ENCODE results near the gene KIAA1549. TPM values are rescaled to one million over a fixed set of nuclear protein-coding genes. Genes with fewer than 3 reads are reported as not detected.

The KIAA1549 gene
- total RNA-seq, 1 experiment from 2014 or later, result 6.0 TPM

DNA sequence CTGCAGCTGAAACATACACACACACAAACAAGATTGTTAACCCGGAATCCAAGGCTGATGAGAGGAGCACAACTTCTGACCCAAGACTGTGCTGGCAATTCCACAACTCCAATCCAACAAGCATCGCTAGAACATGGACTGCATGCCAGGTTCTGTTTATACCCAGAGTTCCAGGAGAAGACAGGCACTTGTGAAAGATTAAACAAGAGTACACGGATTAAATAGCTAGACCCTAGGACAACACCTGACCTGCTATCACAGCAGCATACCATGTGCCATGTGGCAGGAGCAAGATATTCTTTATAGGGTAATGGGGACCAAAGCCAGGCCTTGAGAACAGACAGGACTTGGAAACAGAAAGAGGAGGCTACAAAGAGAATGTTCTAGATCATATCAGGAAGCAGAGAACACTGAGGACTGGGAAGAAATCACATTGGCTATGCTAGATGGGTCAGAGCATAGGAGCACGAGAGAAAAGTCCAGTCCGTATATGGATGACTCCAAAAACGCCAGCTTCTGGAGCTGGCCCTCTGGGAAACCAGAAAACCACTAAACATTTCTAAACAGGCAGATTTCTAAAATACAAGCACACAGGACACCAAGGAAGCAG lies 99.5 kb downstream of the KIAA1549 start:
- Histone ChIP-seq H3K4me3 (ENCODE audit: insufficient read depth, low read depth, low read length) (no peak overlapping the region), H3K27me3 (ENCODE audit: control insufficient read depth, insufficient read depth, low read length) (no peaks in the 10 kb centered on the region), H3K36me3 (replicated peaks; ENCODE audit: control insufficient read depth, insufficient read depth, low read length) (no peaks in the 10 kb centered on the region; the same call in 1 of the 2 replicates)
- DNase-seq, result no peak

DNA sequence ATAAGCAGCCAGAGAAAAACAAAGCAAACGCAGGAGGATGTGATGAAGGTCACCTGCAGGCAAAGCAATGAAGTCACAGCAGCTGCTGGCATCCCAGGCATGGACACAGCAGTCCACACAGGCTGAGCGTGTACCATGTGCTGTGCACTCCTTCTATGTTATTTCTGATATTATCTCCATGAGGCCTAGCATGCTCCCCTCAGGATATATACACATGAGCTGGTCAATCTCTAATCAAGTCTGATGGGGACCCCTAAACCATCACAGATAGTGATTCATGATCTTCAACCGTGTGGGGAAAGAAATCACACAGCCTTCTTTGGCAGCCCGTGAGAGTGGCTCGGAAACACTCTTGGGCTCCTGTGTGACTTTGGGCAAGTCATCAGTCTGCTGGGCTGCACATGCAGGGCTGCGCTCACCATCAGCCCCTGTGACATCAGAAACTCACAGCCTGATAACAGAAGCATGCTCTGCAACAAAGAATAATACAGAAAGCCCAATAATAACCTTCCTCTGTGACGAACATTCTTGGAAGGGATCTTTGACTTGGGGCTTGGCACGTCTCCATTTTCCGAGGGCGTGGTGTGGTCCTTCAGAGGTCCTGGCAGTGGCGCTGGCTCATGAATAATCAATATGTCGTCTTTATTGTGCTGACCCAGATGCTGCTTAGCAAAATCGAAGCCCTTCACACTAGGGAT lies 100.2 kb downstream of the KIAA1549 start:
- Histone ChIP-seq H3K4me3 (ENCODE audit: insufficient read depth, low read depth, low read length) (no peak overlapping the region), H3K36me3 (replicated peaks; ENCODE audit: control insufficient read depth, insufficient read depth, low read length) (no peaks in the 10 kb centered on the region; the same call in 1 of the 2 replicates), H3K27me3 (ENCODE audit: control insufficient read depth, insufficient read depth, low read length) (no peaks in the 10 kb centered on the region)
- DNase-seq, result no peak

DNA sequence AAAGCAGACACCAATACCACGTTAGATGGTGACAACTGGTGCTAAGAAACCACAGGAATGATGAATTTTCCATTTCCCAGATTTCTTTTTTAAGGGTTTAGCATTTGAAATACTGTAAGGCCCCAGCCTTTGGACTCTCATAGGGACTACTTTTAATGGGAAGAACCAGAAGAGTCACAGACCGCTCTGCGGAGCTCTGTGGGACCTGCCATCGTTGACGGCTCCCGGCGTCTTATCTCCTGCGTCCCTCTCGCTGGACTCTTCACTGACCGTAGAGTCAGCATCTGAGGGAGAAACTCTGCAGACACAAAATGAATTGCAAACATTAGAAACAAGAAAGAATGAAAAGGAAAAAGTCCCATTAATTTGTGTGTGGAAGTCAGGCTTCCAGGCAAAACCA lies 101.8 kb downstream of the KIAA1549 start:
- Histone ChIP-seq H3K27me3 (ENCODE audit: control insufficient read depth, insufficient read depth, low read length) (no peaks in the 10 kb centered on the region), H3K4me3 (ENCODE audit: insufficient read depth, low read depth, low read length) (no peak overlapping the region), H3K36me3 (replicated peaks; ENCODE audit: control insufficient read depth, insufficient read depth, low read length) (no peaks in the 10 kb centered on the region; the same call in 1 of the 2 replicates)
- no peak for DNase-seq

DNA sequence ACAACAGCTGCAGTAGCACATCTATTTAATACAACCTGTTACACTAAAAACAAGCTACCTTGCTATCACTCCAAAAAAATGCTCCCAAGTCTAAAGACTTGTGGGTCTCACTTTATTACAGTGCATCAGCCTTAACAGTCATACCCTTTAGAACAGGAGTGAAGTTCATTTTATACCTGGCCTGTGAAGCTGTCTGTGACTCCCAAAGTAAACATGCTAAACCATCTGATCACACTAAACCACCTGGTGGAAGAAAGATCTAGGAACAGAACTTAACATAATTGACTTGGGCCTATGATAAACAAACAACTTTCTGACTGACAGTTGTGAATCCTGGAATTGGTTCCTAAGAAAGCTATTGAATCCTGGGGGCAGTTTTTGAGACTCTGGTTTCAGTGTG lies 102.3 kb downstream of the KIAA1549 start:
- no peak overlapping the region for H3K4me3 ChIP-seq (ENCODE audit: insufficient read depth, low read depth, low read length)
- H3K36me3 ChIP-seq (replicated peaks; ENCODE audit: control insufficient read depth, insufficient read depth, low read length), result no peaks in the 10 kb centered on the region; the same call in 1 of the 2 replicates
- DNase-seq, result no peak
- H3K27me3 ChIP-seq (ENCODE audit: control insufficient read depth, insufficient read depth, low read length), result no peaks in the 10 kb centered on the region

DNA sequence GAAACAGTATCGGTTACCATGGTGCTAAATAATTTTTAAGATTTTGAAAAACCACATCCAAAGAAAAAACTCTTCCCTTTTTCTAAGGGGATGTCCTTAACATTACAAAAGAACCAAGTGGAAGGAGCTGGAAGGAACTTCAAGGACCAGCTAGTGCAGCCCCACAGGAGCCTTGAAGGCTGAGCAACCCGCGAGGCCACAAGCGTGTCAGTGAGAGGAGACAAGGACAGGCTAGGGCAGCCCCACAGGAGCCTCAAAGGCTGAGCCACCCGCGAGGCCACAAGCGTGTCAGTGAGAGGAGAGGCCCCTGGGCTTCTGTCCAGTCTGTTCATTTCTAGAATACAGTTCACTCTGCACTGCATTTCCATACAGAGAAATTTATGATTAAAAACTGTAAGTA lies 103.1 kb downstream of the KIAA1549 start:
- no peaks in the 10 kb centered on the region; the same call in 1 of the 2 replicates for H3K36me3 ChIP-seq (replicated peaks; ENCODE audit: control insufficient read depth, insufficient read depth, low read length)
- H3K27me3 ChIP-seq (ENCODE audit: control insufficient read depth, insufficient read depth, low read length), result no peaks in the 10 kb centered on the region
- no peak overlapping the region for H3K4me3 ChIP-seq (ENCODE audit: insufficient read depth, low read depth, low read length)
- DNase-seq, result no peak

DNA sequence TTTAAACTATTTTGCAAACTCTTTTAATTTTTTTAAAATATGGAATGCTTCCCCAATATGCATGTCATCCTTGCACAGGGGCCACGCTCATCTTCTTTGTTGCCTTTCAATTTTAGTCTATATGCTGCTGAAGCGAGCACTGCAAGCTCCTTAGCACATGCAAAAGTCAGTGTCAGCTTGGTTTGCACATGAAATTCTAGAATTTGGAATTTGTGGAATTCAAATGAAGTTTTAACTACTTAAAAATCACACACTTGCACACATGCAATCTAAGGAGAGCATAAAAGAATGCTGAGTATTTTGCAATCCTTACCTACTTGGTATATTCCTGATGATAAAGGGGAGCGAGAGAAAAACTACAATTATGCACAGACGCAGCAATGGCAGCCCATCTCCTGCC lies 104.9 kb downstream of the KIAA1549 start:
- Histone ChIP-seq H3K27me3 (ENCODE audit: control insufficient read depth, insufficient read depth, low read length) (no peaks in the 10 kb centered on the region), H3K4me3 (ENCODE audit: insufficient read depth, low read depth, low read length) (no peak overlapping the region), H3K36me3 (replicated peaks; ENCODE audit: control insufficient read depth, insufficient read depth, low read length) (no peaks in the 10 kb centered on the region; the same call in 1 of the 2 replicates)
- DNase-seq, result no peak

DNA sequence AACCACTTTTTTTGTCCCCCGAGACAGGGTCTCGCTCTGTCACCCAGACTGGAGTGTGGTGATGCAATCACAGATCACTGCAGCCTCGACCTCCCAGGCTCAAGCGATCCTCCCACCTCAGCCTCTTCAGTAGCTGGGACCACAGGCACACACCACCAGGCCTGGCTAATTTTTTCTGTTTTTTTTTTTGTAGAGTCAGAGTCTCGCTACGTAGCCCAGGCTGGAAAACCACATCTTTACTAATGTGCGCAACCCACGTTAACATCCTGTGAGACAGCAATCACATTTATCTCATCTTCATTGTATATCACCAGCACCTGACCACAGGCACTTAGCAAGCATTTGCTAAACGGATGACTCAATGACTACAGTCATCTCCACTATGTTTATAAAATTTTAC lies 105.4 kb downstream of the KIAA1549 start:
- H3K36me3 ChIP-seq (replicated peaks; ENCODE audit: control insufficient read depth, insufficient read depth, low read length), result no peaks in the 10 kb centered on the region; the same call in 1 of the 2 replicates
- no peaks in the 10 kb centered on the region for H3K27me3 ChIP-seq (ENCODE audit: control insufficient read depth, insufficient read depth, low read length)
- no peak overlapping the region for H3K4me3 ChIP-seq (ENCODE audit: insufficient read depth, low read depth, low read length)
- no peak for DNase-seq

DNA sequence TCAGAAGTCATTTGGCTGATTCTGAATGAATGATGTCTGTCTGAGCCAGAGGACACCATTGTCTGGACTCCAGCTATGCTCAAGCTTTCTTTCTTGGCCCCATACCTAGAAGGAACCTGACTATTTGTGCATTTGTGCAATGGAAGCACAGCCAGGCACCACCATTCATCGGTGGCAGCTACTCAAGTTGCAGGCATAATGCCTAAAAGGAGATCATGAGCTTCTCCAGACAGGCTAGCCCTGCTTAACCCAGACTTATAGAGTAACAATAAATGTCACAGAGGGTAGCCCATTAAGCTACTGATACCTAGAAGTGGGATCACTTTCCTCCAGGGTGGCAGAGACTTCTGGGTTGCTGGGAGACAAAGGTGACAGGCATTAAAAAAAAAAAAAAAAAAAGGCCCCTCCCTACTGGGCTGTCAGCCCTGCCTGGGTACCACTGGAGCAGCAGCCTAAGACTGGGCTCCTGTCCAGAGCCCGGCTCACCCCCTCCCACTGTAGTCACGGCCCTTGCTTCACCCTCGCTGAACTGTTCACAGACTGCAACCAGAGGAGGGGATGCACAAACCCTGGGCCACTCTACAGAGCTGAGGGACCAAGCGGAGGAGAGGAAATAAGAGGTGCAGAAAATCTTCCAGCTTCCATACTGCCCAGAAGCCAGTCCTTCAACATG lies 107.8 kb downstream of the KIAA1549 start:
- H3K36me3 ChIP-seq (replicated peaks; ENCODE audit: control insufficient read depth, insufficient read depth, low read length), result peaks cover 3% of the 10 kb centered on the region
- H3K27me3 ChIP-seq (ENCODE audit: control insufficient read depth, insufficient read depth, low read length), result no peaks in the 10 kb centered on the region
- DNase-seq, result no peak
- no peak overlapping the region for H3K4me3 ChIP-seq (ENCODE audit: insufficient read depth, low read depth, low read length)

DNA sequence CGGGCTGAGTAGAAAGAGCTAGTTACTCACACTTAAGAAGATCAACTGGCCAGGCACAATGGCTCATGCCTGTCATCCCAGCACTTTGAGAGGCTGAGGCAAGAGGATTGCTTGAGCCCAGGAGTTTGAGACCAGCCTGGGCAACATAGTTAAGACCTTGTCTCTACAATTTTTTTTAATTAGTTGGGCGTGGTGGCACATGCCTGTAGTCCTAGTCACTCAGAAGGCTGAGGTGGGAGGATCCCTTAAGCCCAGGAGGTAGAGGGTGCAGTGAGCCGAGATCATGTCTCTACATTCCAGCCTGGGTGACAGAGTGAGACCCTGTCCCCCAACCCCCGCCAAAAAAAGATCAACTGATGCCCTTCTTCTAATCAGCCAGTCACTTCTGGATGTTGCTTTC lies 108.6 kb downstream of the KIAA1549 start:
- peaks cover 3% of the 10 kb centered on the region for H3K36me3 ChIP-seq (replicated peaks; ENCODE audit: control insufficient read depth, insufficient read depth, low read length)
- DNase-seq, result no peak
- no peak overlapping the region for H3K4me3 ChIP-seq (ENCODE audit: insufficient read depth, low read depth, low read length)
- no peaks in the 10 kb centered on the region for H3K27me3 ChIP-seq (ENCODE audit: control insufficient read depth, insufficient read depth, low read length)

DNA sequence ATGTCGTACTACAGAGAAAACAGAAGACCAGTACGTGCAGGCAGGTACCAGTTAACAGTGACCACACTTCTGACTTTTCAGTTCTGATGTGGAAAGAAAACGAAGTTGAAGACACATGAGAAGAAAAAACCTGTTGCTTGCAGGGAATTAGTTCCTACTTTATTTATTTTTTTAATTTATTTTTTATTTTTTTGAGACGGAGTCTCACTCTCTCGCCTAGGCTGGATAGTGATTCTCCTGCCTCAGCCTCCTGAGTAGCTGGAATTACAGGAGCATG lies 109.4 kb downstream of the KIAA1549 start:
- DNase-seq, result no peak

DNA sequence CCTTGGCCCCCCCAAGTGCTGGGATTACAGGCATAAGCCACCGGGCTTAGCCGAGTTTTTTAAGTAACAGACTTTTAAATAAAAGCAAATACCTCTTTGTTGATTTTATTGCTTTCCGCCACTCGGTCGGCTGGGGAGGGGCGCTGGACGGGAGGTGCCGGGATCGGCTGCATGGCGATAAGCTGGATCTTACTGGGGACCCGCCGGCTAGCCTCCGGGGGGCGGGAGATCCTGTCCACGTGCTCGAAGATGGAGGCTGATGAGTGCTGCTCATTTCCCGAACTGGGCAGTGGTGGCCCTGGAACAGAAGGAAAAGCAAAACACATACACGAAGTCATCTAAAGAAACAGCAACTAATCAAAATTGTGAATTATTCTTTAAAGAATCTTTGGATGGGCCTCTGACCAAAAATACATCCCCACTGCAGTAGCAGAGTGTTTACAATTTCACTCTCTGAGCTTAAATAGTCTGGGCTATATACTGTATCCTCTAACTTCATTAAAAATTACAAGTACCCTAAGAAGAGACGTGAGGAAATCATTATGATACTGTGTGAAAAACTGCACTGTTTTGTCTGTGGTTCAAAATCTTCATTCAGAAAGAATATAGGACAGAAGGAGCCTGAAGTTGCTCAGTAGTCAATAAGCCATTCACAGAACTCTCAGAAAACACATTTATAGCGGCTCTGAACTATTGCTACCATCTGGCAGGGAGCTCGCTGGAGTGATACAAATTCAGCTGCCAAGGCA lies 110.0 kb downstream of the KIAA1549 start:
- Histone ChIP-seq H3K4me3 (ENCODE audit: insufficient read depth, low read depth, low read length) (no peak overlapping the region), H3K27me3 (ENCODE audit: control insufficient read depth, insufficient read depth, low read length) (no peaks in the 10 kb centered on the region), H3K36me3 (replicated peaks; ENCODE audit: control insufficient read depth, insufficient read depth, low read length) (peaks cover 3% of the 10 kb centered on the region)
- no peak for DNase-seq

More for the DNA sequence above, 109.4 kb downstream of the KIAA1549 start:
- Histone ChIP-seq H3K4me3 (ENCODE audit: insufficient read depth, low read depth, low read length) (no peak overlapping the region), H3K27me3 (ENCODE audit: control insufficient read depth, insufficient read depth, low read length) (no peaks in the 10 kb centered on the region), H3K36me3 (replicated peaks; ENCODE audit: control insufficient read depth, insufficient read depth, low read length) (peaks cover 3% of the 10 kb centered on the region)

DNA sequence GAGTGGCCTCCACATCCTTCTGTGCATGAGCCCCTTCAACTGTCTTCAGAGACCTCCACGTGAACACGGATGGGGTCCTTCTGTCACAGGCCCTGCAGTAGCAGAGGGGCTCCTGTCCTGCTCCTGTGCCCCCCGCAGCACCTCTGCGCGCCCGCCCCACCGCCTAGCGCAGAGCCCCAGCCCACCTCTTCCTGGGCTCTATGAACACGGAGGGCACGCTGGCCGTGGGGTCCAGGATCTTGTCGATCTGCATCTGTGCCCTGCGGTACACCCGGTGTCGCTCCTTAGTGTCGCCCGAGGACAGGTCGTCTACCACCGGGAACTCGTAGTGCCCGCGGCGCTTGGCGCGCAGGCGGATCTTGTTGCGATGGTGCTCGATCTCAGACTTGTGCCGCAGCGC lies 111.8 kb downstream of the KIAA1549 start:
- no peaks in the 10 kb centered on the region for H3K27me3 ChIP-seq (ENCODE audit: control insufficient read depth, insufficient read depth, low read length)
- peaks cover 3% of the 10 kb centered on the region for H3K36me3 ChIP-seq (replicated peaks; ENCODE audit: control insufficient read depth, insufficient read depth, low read length)
- H3K4me3 ChIP-seq (ENCODE audit: insufficient read depth, low read depth, low read length), result no peak overlapping the region
- no peak for DNase-seq

DNA sequence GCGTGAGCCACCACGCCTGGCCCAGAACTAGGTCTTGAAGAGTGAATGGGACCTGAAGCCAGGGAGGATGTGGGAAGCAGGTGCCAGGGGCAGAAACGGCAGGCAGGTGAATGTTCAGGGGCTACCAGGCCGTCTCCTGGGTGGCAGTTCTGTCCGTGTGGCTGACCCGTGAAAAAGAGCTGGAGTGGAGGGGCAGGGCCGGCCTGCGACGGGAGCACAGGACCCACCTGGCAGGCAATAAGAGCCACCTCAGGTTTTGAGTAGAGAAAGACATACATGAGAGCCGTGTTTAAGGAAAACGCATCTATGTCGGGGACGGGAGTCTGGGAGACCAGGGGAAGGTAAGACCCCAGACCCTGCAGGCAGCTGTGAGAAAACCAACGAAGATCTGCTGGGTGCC lies 112.5 kb downstream of the KIAA1549 start:
- DNase-seq, result no peak
- H3K36me3 ChIP-seq (replicated peaks; ENCODE audit: control insufficient read depth, insufficient read depth, low read length), result peaks cover 5% of the 10 kb centered on the region
- H3K4me3 ChIP-seq (ENCODE audit: insufficient read depth, low read depth, low read length), result no peak overlapping the region
- no peaks in the 10 kb centered on the region for H3K27me3 ChIP-seq (ENCODE audit: control insufficient read depth, insufficient read depth, low read length)

DNA sequence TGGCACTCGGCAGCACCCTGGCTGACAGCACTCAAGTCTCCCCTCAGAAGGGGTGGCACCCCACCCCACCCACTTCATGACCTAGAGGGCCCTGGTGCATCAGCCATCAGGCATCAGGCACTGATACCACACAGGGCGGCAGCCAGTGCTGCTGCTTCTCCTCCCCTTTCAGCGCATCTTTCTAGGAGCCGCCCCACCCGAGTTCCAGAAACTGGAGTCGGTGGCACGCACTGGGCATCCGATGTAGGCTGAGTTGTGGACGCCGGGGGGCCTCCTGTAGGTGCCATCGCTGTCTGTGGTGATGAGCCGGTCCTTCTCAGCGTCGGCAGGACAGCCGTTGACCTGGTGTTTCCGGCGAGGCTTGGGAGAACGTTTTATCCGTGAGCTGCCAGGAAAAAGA lies 113.4 kb downstream of the KIAA1549 start:
- H3K4me3 ChIP-seq (ENCODE audit: insufficient read depth, low read depth, low read length), result no peak overlapping the region
- no peak for DNase-seq
- peaks cover 5% of the 10 kb centered on the region for H3K36me3 ChIP-seq (replicated peaks; ENCODE audit: control insufficient read depth, insufficient read depth, low read length)
- H3K27me3 ChIP-seq (ENCODE audit: control insufficient read depth, insufficient read depth, low read length), result no peaks in the 10 kb centered on the region

DNA sequence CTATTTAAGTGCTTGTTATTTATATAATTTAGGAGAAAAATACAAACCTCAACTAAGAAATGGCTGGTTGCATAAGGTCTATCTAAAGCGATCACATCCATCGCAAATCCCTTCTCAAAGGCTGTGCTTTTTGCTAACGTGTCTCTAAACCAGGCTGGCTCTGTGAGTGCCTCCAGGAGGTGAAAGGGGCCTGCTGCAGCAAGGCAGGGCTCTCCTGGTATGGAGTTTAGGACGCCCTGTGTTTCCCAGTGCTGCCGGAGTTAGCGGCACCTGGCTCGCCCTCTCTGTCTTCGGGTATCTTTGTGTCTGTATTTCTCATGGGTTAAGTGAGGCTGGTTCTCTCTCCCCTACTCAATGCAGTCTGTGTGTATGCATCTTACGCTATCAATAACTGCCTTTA lies 114.8 kb downstream of the KIAA1549 start:
- H3K36me3 ChIP-seq (replicated peaks; ENCODE audit: control insufficient read depth, insufficient read depth, low read length), result peaks cover 5% of the 10 kb centered on the region
- no peaks in the 10 kb centered on the region for H3K27me3 ChIP-seq (ENCODE audit: control insufficient read depth, insufficient read depth, low read length)
- peak; percentile 48 for DNase-seq
- no peak overlapping the region for H3K4me3 ChIP-seq (ENCODE audit: insufficient read depth, low read depth, low read length)
